Stomach (tissue), 4 donors: ENCODE measurements around the gene GLRB.

Experiments used
- CTCF ChIP-seq, 7 experiments: fragments of 450-650 bp in 4 of 7; fragments of 200-600 bp in 3 of 7; sonication (generic) in 3 of 7; IDR thresholded peaks; one replicate each; pipeline ENCODE4 v1.5.1; 2016 to 2019; ENCODE audit warnings: antibody characterized with exemption in 7 of 7, control low read depth in 2 of 7, mild to moderate bottlenecking in 1 of 7
- POLR2A ChIP-seq, 4 donors: fragments of 450-650 bp; IDR thresholded peaks; one replicate each; pipeline ENCODE4 v1.6.1; 2016; ENCODE audit warnings: antibody characterized with exemption in 4 of 4, control low read depth in 2 of 4, mild to moderate bottlenecking in 1 of 4, moderate library complexity in 1 of 4

GRCh38 chr4:157184300-157184699 lies 108.3 kb downstream of the GLRB start:
- no peak for TF ChIP-seq CTCF (IDR thresholded peaks at IDR 0.05)
- no peak for TF ChIP-seq POLR2A (IDR thresholded peaks at IDR 0.05)
